GM10248 (cell line): Measurements from ENCODE around the gene SCLY.

ENCODE experiments used
- CTCF ChIA-PET: fragments of 300-600 bp; sonication (Branson Sonifier 250); formaldehyde crosslinking; extraction: SDS; loops from one replicate; lab custom pipeline; 2021; ENCODE audit warnings: antibody characterized with exemption; lab: Yijun Ruan, JAX
- POLR2A ChIA-PET: fragments of 350-650 bp; sonication (Branson Sonifier 250); formaldehyde crosslinking; extraction: SDS; loops from one replicate; lab custom pipeline; 2020; ENCODE audit warnings: antibody characterized with exemption; lab: Yijun Ruan, JAX
- DNase-seq: peaks from one replicate; pipeline ENCODE4 v3.0.0; 2012; ENCODE audit errors: extremely low spot score
- CTCF ChIP-seq: IDR thresholded peaks from 2 replicates; pipeline ENCODE4 v1.5.1; 2012; ENCODE audit warnings: mild to moderate bottlenecking, low read depth; ENCODE audit errors: extremely low read depth, missing control alignments, control extremely low read depth

The SCLY gene

GRCh38 chr2:238123991-238124470, 63.2 kb downstream of the SCLY start:
- DNase-seq: no peak
- ChIA-PET CTCF (no interaction called here), POLR2A (no interaction called here)
- TF ChIP-seq CTCF: no peak

GRCh38 chr2:238124488-238125126, 63.8 kb downstream of the SCLY start:
- ChIA-PET CTCF (no interaction called here), POLR2A (no interaction called here)

GRCh38 chr2:238125127-238125885, 64.5 kb downstream of the SCLY start:
- DNase-seq: no peak
- TF ChIP-seq CTCF: no peak
- POLR2A ChIA-PET: no interaction called here
- CTCF ChIA-PET: no interaction called here

More at GRCh38 chr2:238124488-238125126, 63.8 kb downstream of the SCLY start:
- no peak for DNase-seq
- TF ChIP-seq CTCF: no peak

GRCh38 chr2:238126338-238126737, 65.5 kb downstream of the SCLY start:
- POLR2A ChIA-PET: no interaction called here
- CTCF ChIA-PET: no interaction called here
- DNase-seq: no peak

GRCh38 chr2:238126775-238127164, 66.0 kb downstream of the SCLY start:
- DNase-seq: no peak
- ChIA-PET POLR2A (no interaction called here), CTCF (no interaction called here)
- TF ChIP-seq CTCF: no peak

More at GRCh38 chr2:238126338-238126737, 65.5 kb downstream of the SCLY start:
- TF ChIP-seq CTCF: no peak

GRCh38 chr2:238127165-238128060, 66.6 kb downstream of the SCLY start:
- DNase-seq: no peak
- POLR2A ChIA-PET: no interaction called here
- CTCF ChIA-PET: interaction anchor here (1.0 kb wide), 1 partner anchor 12 kb away, joined by 3 read pairs; no protein-coding TSS in a partner anchor

More at GRCh38 chr2:238127165-238128060, 66.6 kb downstream of the SCLY start:
- TF ChIP-seq CTCF: peak; percentile 4
